Measurements from ENCODE around the gene RNF223. TPM values are rescaled to one million over a fixed set of nuclear protein-coding genes. Genes with fewer than 3 reads are reported as not detected.
A peak's percentile ranks its signal among the peaks of the same experiment; 100 is the strongest.

Gene RNF223
- total and polyA plus RNA-seq, 2 of the 13 experiments (the other 11 are each of a cell fraction or from before 2014, with no cell fraction given): 0.03 TPM; not detected in 1

GRCh38 chr1:1059494-1060280, 14.4 kb downstream of the RNF223 start (continued):
- TF ChIP-seq SPEN (CRISPR knock-in tag; IDR thresholded peaks at IDR 0.05; ENCODE audit: low read depth) (no peak), DRAP1 (CRISPR knock-in tag; IDR thresholded peaks at IDR 0.05) (peak; percentile 91), U2AF1 (optimal IDR thresholded peaks at IDR 0.05; ENCODE audit: low read depth, low read length) (no peak), ZBTB49 (CRISPR knock-in tag; IDR thresholded peaks at IDR 0.05; ENCODE audit: borderline replicate concordance) (no peak)

DNA sequence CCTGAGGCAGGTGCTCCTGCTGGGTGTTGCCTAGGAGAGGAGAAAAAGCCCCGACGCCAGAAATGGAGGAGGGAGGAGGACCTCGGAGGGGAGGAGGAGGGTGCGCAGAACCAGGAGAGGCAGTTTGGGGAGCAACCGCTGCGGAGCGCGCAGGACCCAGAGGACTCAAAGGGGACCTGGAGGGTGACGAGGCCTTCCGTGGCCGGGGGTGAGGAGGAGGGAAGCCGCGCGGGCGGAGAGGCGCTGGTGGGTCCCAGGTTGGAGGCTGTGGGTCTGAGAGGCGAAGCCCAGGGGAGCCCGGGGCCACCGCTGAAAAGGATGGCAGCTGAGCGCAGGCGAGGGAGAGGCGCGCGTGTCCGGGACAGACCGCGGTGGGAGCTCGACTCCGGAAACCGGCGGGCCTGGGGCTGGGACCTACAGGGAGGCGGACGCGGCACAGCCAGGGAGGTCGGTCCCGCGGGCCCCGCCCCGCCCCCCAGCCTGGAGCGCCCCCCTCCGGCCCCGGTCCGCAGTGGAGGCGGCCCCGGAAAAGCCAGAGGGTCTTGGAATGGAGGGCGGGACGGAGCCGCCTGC, 15.1 kb downstream of the RNF223 start:
- Histone ChIP-seq H3K36me3 (replicated peaks in 1 of 2; ENCODE audit: control insufficient read depth in 1 of 2, insufficient read depth in 2 of 2, low read length in 2 of 2) (peaks cover 4 to 7% of the 10 kb centered on the region in 2 experiments; a peak in 3 of 5 replicates), H3K9ac (ENCODE audit: insufficient read depth, low read depth, low read length) (peak overlapping the region; percentile 72), H3K4me1 (ENCODE audit: insufficient read depth, low read length) (peaks cover 39% of the 10 kb centered on the region), H3K4me3 (replicated peaks in 1 of 3; ENCODE audit: insufficient read depth in 1 of 3, low read depth in 2 of 3, low read length in 3 of 3) (peak overlapping the region; percentile 77 to 96 (median 87)), H3K4me2 (ENCODE audit: low read depth, low read length) (peak overlapping the region; percentile 95), H4K20me1 (ENCODE audit: insufficient read depth, low read length) (no peaks in the 10 kb centered on the region), H3K9me3 (ENCODE audit: low read length) (no peaks in the 10 kb centered on the region), H3K27ac (ENCODE audit: extremely low read length, insufficient read depth, low read length) (peak overlapping the region; percentile 63), H2AFZ (ENCODE audit: low read length) (no peak overlapping the region), H3K27me3 (ENCODE audit: control insufficient read depth in 1 of 2, insufficient read depth in 2 of 2, low read length in 2 of 2) (no peaks in the 10 kb centered on the region), H3K79me2 (ENCODE audit: insufficient read depth, low read length) (no peaks in the 10 kb centered on the region)
- 1% methylated on average over 22 of the region's 48 CpGs for WGBS (ENCODE audit: low lambda C conversion rate)
- CTCF ChIA-PET (ENCODE audit: low intra/inter-chr PET ratio, low total read pairs): no interaction called here
- FAIRE-seq (no peak), DNase-seq (ENCODE audit: low spot score) (no peak), ATAC-seq (peak; percentile 56)
- BruUV-seq (replicated peaks): no TSS peak
- POLR2A ChIA-PET: interaction anchor here (0.8 to 3.1 kb wide), 12 partner anchors 9 to 215 kb away, joined by 3 to 20 read pairs (median 4); partner anchors contain the start of genes ISG15, PLEKHN1 and UBE2J2
- in situ Hi-C loops (cut with HindIII; ENCODE audit: extremely low pct_ligation_motif_present, low pct_unique_long_range_greater_than_20kb) (loop anchor here (5.0 kb wide), 1 partner anchor 37 kb away; the partner anchor contains the start of gene AGRN), intact Hi-C loops (cut with micrococcal nuclease; ENCODE audit: unreplicated experiment) (loop anchor here (5.0 kb wide), 1 partner anchor 47 kb away; the partner anchor contains the start of gene ISG15)
- TF ChIP-seq, protein P1, sequence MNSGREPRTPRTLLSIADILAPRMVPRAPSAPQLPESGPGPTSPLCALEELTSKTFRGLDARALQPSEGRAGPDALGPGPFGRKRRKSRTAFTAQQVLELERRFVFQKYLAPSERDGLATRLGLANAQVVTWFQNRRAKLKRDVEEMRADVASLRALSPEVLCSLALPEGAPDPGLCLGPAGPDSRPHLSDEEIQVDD (CRISPR knock-in tag; IDR thresholded peaks at IDR 0.05; ENCODE audit: borderline replicate concordance): no peak
- no peak for TF ChIP-seq RBFOX2 (IDR thresholded peaks at IDR 0.05; ENCODE audit: low read depth, low read length)
- TF ChIP-seq ZNF652 (CRISPR knock-in tag; IDR thresholded peaks at IDR 0.05; ENCODE audit: borderline replicate concordance, low read depth): no peak
- no peak for TF ChIP-seq KLF16 (CRISPR knock-in tag; IDR thresholded peaks at IDR 0.05)
- peak; percentile 45 for TF ChIP-seq AGO2 (optimal IDR thresholded peaks at IDR 0.05; ENCODE audit: low read depth, low read length)
- no peak for TF ChIP-seq FOSL1 (CRISPR knock-in tag; IDR thresholded peaks at IDR 0.05; ENCODE audit: borderline replicate concordance)
- TF ChIP-seq CENPX (CRISPR knock-in tag; IDR thresholded peaks at IDR 0.05): no peak
- peak; percentile 39; the same call in 1 of the 2 replicates for TF ChIP-seq ZFY (CRISPR knock-in tag; IDR thresholded peaks at IDR 0.05)
- 0 out of 2 replicates have a peak, but pooled peaks have one; percentile 62 for TF ChIP-seq HNRNPL (IDR thresholded peaks at IDR 0.05; ENCODE audit: low read depth, low read length)
- 0 out of 2 replicates have a peak, but pooled peaks have one; percentile 8 for TF ChIP-seq FOXK1 (CRISPR knock-in tag; IDR thresholded peaks at IDR 0.05; ENCODE audit: borderline replicate concordance, low read depth)
- no peak for TF ChIP-seq MED13 (CRISPR knock-in tag; IDR thresholded peaks at IDR 0.05)
- TF ChIP-seq ZNF180 (CRISPR knock-in tag; IDR thresholded peaks at IDR 0.05; ENCODE audit: borderline replicate concordance, low read depth): no peak
- TF ChIP-seq DPF2 (CRISPR knock-in tag; IDR thresholded peaks at IDR 0.05; ENCODE audit: borderline replicate concordance, low read depth): no peak

All from HepG2 (cell line).